Right forelimb (tissue), 1 donor: ENCODE measurements around the gene PBX1.

ENCODE experiments used
- DNase-seq: peaks from one replicate; pipeline ENCODE4 v3.0.0-alpha.2; 2018

The PBX1 gene

GRCh38 chr1:164564378-164564777 is 5.4 kb downstream of the PBX1 start:
- no peak for DNase-seq

GRCh38 chr1:164565357-164565756 is 6.4 kb downstream of the PBX1 start:
- DNase-seq: no peak

- no peak for DNase-seq
Measured at GRCh38 chr1:164567774-164568173, 8.8 kb downstream of the PBX1 start.

DNA sequence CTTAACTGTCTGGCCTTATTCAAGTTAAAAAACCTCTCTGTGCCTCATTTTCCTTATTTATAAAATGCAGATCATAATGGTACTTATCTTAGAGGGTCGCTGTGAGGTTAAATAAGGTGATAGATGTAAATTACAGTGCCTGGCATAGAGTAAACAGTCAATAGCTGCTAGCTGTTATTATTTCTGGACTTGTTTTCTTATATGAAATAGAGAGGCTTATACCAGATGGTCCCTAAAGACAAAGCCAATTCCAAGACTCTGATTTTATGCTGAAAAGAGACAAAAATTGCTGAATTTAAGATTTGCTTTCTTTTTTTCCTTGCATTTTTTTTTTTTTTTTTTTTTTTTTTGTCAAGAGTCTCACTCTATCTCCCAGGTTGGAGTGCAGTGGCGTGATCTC is 10.3 kb downstream of the PBX1 start:
- no peak for DNase-seq

DNA sequence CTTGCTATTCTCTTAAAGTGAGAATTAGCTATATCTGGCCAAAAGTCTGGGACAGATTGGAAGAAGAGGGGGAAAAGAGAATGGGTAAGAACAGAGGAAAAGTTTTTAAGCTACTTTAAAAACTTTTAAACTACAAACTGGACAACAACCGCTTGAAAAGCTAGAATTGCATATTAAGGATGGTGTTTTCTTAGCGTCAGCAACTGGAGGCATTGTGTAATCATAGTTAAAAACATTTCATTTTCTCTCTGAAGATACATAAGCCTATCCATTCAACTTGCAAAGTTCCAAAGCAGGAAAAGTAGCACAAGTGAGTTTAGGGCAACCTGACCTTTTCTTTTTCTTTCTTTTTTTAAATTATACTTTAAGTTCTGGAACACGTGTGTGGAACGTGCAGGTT is 10.9 kb downstream of the PBX1 start:
- DNase-seq: no peak

DNA sequence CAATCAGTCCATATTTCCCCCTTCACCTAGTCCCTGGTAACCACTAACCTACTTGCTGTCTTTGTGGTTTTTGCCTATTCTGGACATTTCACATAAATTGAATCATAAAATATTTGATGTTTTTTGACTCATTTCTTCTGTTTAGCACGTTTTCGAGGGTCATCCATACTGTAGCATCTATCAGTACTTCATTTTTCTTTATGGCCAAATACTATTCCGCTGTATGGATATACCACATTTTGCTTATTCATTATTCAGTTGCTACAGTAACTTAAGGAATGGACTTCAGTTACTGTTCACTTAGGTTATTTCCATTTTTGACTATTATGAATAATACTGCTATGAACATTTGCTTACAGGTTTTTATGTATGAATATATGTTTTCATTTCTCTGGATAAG is 12.3 kb downstream of the PBX1 start:
- DNase-seq: no peak

DNA sequence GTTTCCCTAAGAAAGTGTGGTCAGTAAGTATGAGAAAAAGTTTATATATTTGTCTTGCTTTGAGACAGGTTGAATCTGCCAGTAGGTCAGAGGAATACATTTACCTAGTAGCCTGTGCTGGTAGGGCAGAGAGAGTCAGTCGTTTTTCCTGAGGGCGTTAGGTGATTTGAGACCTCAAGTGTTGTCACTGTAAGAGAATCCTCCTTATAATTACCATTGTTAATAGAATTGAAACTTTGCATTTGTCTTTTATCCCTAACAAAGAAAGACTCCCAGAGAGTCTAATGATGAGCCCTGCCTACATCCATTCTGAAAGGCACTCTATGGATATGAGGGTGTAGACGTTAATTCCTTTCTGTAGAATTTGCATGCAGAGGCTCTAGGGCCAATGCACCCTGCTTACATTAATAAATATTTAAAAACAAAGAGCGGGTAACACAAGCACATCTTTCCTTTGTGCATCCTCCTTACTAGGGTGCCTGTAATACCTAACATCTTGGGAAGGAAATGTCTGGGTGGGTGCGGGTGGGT is 16.4 kb downstream of the PBX1 start:
- DNase-seq: no peak

DNA sequence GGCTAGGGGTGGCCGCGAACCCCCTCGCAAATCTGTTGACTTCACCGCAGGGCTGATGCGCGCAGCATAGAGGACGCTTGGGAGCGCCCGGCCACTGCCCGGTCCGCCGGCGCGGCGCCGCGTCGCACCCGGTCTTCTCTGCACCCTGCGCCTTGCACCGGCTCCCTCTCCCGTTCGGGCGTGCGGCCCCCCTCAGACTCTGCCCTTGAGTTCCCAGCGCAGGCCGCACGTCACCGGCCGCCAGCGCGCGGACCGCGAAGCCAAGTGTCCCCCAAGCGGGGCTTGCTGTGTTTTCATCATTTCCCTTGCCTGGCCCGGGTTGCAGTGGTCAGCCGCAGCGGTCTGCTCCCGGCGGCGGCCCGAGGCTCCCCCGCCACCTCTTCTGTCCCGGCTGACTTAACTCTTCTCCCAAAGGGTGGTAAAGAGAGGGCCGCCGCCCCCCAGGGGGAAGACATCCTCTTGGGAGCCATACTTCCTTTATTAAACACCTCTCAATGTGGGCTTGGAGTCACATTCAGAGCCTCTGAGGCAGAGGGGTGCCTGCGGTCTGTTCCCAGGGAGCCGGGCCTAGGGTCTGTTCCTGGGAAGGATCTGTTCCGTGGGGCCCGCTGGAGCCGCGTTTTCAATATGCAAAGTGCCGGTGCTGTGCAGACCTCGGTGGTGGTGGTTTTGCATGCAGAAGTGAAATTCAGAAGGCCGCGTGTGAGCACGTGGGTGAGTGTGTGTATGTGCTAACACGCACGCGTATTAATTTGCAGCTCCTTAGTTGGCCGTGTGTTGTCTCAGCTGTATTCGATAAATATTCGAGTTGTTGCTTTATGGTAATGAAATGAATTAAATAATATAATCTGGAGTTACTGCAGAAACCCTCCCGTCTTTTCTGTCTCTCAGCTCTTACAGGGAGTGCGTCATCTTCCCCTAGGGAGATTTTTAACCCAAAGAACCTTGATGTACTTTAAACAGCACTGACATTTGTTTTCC is 17.6 kb downstream of the PBX1 start:
- peak; percentile 55 for DNase-seq

DNA sequence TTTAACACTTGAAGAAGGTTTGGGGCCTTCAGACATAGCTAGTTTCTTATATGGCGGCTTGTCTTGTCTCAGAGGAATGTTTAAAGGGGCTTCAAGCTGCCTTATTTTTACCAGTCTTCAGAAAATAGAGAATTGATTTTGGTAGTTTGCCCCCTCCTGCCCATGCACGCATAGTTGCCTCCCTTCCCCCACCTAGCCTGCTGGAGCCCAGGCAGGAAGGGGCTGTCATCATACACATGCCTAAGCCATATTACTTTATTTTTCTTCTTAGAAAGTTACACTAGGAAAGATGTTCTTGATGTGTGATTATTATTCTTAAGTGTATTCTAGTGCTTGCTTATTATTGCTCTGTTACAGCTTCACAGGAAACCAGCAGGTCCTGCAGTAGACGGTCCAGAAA is 18.3 kb downstream of the PBX1 start:
- no peak for DNase-seq

DNA sequence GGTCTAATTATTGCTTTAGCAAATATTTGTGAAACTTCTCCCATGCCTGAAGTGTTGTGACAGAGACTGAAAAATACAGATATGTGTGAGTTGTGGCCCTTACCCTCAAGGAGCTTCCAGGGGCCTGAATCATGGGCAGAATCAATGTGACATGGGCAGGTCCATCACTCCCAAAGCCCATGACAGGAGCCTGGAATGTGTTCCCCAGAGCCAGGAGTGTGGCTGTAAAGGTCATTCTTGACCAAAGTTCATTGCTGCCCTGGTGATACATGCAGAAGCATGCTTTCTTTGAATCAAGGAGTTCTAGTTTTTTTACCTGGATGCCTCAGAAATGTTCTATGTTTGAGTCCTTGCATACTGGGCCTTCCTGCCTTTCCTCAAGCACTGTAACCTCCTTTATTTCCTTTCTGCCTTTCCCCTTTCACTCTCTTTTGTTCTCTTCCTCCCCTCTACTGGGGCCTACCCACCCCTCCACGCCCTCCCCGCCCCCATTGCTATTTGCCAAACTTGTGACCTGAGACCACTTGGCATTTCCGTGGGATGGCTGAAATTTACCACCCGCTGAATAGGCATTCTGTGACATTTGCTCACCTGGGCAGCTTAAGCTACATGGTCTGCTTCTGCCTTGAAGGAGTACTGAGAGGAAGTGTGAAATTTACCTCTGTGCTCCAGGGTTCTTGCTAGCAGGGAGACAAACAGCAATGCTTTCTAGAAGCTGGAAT is 19.7 kb downstream of the PBX1 start:
- DNase-seq: no peak

DNA sequence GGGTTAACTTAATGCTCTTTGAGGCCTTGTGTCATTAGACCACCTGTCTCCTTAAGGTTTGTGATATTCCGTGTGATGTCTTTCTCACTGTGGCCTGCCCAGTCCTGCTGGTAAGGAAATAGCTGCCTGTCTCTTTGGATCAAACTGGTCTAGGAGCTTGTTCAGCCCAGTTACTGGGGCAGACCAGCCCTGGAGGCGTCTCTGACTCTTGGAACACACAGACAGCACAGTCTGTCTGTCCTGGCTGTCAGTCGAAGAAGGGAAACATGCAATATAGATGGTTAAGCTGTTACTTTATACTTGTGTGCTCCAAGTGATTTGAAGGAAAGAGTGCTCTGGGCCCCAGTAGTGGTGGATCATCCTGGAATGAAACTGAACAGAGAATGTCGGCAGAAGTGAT is 20.4 kb downstream of the PBX1 start:
- DNase-seq: no peak

DNA sequence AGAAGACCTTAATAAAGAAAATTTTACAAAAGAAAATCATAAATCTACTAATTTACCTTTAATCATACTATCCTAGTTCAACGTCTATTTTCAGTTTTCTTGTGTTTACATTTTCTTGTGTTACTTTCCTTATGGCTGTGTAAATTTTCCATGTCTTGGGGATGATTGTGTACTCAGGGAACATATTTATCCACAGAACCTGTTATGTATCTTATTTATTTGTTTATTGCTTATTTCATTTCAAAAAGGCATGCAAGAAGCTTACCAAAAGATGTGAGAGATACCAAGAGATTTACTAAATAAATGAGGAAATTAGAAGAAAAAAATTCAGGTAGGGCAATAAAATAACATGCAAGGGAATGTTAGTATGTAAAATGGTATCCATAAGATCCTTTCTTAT is 22.8 kb downstream of the PBX1 start:
- no peak for DNase-seq

GRCh38 chr1:164583196-164583595 is 24.2 kb downstream of the PBX1 start:
- DNase-seq: no peak

DNA sequence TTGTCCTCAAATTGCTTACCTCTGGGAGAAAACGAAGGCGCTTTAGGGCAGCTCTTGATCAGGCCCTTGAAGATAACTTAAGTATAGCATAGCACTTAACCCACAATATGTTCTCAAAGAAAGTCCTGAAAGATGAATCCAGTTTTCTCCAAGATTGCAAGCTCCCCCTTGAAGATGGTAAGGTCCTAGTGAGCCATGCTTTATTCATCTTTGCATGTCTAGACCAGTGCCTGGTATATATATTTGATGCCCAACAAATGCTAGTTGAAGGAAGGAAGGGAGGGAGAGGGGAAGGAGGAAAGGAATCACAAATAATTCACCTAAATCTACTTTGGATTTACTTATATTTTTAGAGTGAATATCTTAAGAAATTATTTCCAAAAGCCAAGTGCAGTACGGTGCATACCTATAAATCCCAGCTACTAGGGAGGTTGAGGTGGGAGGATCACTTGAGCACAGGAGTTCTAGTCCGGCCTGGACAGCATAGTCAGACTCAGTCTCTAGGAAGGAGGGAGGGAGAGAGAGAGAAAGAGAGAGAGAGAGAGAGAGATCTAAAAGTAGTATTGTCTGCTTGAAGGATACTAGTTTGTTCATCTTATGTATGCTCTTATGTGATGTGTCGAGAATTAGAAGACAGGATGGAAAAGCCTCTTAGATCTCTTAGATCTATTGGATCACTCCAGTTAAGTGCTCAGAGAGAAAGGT is 25.0 kb downstream of the PBX1 start:
- DNase-seq: no peak

- DNase-seq: no peak
Measured at GRCh38 chr1:164586591-164586990, 27.6 kb downstream of the PBX1 start.

GRCh38 chr1:164587617-164588501 is 28.9 kb downstream of the PBX1 start:
- DNase-seq: no peak

DNA sequence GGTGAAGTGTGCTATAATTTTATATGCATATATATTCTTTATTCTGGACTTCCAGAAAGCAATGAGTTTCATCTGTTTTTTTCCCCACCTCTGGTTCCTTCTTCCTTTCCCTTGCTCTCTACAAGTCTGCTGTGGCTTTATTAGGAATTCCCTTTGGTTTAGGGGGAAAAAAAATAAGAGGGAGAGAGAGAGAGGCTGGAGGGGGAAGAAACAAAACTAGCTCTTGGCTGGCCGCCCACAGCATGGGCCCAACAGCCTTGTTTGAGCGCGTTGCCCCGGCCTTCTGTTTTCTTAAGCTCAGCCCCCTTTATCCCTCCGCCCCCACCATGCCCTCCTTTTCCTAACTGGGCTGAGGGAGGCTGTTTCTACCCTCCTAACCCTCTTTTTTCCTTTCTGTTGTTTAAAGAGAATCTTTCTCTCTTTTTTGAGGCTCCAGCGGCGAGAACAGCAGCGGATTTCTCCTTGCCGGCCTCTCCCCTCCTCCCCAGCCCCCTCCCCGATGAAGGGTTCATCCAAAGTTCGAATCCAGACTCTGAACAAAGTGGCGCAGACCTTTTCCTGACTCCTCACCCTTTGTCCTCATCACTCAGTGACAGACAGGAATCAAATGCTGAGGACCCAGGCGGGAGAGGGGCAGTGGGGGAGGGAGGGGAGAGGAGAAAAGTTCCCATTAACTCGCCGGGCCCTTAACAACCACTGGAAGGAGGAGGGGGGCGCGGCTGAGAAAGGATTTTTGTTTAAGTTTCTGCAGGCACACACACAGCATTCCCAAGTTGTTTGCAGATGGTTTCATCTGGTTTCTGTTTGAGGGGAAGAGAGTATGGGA is 29.7 kb downstream of the PBX1 start:
- DNase-seq: peak; percentile 87

DNA sequence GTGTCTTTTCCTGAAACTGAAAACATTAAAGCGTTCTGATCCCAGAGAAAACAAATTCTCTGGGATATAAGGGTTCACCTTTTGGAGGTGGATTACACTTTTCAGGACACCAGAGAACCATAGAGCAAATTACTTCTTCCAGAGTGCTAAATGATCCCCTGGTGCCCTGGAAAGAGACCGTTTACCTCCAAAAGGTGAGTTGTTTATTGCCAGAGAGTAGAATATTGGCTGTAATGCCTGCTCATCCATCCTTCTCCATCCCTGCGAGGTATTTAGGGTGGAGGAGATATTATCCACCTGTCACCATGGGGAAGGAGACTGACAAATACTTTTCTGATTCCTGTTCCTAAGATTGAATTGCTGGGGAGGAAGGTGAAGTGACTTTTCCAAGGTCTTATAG is 30.4 kb downstream of the PBX1 start:
- no peak for DNase-seq

DNA sequence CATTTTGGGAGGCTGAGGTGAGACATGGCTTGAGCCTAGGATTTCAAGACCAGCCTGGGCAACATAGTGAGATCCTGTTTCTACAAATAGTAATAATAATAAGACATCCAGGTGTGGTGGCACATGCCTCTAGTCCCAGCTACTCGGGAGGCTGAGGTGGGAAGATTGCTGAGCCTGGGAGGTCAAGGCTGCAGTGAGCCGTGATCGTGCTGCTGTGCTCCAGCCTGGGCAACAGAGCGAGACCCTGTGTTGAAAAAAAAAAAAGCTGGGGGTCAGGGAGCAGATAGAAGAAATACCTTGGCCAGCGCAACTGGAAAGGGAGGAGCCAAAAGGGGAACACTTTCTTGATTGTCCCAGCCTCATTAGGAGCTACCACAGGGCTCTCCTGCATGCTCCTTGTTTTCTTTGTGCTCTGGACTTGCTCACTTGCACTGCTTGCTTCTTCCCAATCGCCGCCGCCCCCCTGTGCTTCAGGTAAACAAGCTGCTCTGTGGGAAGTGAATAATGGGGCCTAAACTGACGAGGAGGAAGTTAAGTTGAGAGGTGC is 31.1 kb downstream of the PBX1 start:
- DNase-seq: no peak

DNA sequence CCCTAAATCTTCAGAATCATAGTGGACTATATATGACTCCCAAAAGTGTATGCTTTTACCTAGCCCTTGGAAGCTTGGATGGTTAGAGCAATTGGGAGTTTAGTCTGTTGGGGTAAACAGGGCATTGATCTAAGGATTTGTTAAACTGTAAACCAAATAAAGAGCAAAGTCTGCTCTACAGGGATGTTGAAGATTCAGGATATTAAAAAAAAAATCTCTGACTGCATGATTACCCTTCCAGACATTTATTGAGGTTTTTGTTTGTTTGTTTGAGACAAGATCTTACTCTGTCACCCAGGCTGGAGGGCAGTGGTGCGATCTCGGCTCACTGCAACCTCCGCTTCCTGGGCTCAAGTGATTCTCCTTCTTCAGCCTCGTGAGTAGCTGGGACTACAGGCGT is 31.6 kb downstream of the PBX1 start:
- DNase-seq: no peak

DNA sequence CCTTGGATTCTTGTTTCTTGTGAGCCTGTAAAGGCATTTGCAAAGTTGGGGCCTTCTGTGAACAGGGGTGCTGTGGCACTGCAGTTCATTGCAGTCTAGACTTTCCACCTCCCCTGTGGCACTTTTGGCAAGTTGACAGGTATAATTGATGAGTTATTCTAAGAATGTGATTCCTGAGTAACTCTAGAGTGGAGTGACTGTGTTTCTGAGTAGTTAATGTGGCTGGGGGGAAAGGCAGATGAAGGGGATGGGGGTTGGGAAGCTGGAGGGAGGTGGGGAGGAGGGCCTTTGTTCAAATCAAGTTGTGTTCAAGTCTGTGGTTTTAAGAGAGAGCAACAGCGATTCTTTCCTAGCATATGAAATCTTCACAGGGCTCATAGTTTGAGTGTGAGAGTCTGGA is 32.9 kb downstream of the PBX1 start:
- DNase-seq: no peak
